Suprapubic skin (tissue), 4 donors: Measurements from ENCODE around the gene RNF215.

Experiments used
- EP300 ChIP-seq: sonication (generic); formaldehyde crosslinking; IDR thresholded peaks from one replicate; pipeline ENCODE4 v1.6.1; 2017; ENCODE audit warnings: antibody characterized with exemption
- POLR2A ChIP-seq, 2 donors: fragments of 450-650 bp; IDR thresholded peaks; one replicate each; pipeline ENCODE4 v1.6.1; 2017; ENCODE audit warnings: antibody characterized with exemption in 2 of 2, mild to moderate bottlenecking in 2 of 2, moderate library complexity in 2 of 2
- POLR2AphosphoS5 ChIP-seq, 3 donors: sonication (generic); formaldehyde crosslinking; IDR thresholded peaks; one replicate each; pipeline ENCODE4 v1.6.1; 2017; ENCODE audit warnings: antibody characterized with exemption in 3 of 3
- TF ChIP-seq, protein P1 (sequence below), 2 donors: fragments of 200-600 bp in 1 of 2; fragments of 450-650 bp in 1 of 2; sonication (generic) in 1 of 2; IDR thresholded peaks; one replicate each; pipeline ENCODE4 v1.5.1; 2016 to 2019; ENCODE audit warnings: antibody characterized with exemption in 2 of 2, mild to moderate bottlenecking in 1 of 2, moderate library complexity in 1 of 2

DNA sequence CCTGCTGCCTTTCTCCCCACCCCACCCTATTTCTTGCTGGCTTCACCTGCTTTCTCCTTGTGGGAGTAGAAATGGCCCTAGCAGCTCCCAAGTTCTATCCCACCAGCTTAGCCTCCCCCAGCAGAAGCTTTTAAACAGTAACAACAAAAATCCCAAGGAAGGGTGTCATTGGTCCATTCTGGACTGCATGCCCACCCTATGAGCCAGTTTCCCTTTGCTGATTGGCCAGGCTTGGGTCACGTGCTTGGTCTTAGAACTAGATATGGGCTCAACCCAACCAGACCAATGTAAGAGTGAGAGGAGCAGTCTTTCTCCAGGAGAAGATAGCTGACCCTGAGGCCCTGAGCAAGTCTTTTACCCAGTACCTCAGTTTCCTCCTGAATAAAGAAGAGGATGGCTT, 40.7 kb upstream of the RNF215 start:
- TF ChIP-seq POLR2A (IDR thresholded peaks at IDR 0.05) (no peak), POLR2AphosphoS5 (IDR thresholded peaks at IDR 0.05) (no peak), EP300 (no peak)
- TF ChIP-seq, protein P1, sequence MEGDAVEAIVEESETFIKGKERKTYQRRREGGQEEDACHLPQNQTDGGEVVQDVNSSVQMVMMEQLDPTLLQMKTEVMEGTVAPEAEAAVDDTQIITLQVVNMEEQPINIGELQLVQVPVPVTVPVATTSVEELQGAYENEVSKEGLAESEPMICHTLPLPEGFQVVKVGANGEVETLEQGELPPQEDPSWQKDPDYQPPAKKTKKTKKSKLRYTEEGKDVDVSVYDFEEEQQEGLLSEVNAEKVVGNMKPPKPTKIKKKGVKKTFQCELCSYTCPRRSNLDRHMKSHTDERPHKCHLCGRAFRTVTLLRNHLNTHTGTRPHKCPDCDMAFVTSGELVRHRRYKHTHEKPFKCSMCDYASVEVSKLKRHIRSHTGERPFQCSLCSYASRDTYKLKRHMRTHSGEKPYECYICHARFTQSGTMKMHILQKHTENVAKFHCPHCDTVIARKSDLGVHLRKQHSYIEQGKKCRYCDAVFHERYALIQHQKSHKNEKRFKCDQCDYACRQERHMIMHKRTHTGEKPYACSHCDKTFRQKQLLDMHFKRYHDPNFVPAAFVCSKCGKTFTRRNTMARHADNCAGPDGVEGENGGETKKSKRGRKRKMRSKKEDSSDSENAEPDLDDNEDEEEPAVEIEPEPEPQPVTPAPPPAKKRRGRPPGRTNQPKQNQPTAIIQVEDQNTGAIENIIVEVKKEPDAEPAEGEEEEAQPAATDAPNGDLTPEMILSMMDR (IDR thresholded peaks at IDR 0.05), result no peak
